Gastroesophageal sphincter (tissue), 4 donors: Measurements from ENCODE around the gene RANBP6. TPM values are rescaled to one million over a fixed set of nuclear protein-coding genes. Genes with fewer than 3 reads are reported as not detected.

Source experiments
- ATAC-seq: fragments of 150-250 bp; one replicate; pipeline ENCODE4 v1.9.1; 2016; ENCODE audit warnings: mild to moderate bottlenecking, moderate library complexity
- H3K27ac ChIP-seq, 4 donors: fragments of 200-600 bp; sonication (generic) in 3 of 4; 1 replicate in 3 of 4; 2 replicates in 1 of 4; pipeline ENCODE4 v1.5.1; 2016 to 2019
- H3K27me3 ChIP-seq: fragments of 200-600 bp; sonication (generic); one replicate; pipeline ENCODE4 v1.5.1; 2019
- H3K36me3 ChIP-seq, 2 donors: fragments of 200-600 bp; sonication (generic); one replicate each; pipeline ENCODE4 v1.5.1; 2019; ENCODE audit warnings: control low read depth in 1 of 2
- H3K4me1 ChIP-seq, 3 donors: fragments of 200-600 bp; sonication (generic); 1 replicate in 2 of 3; 2 replicates in 1 of 3; pipeline ENCODE4 v1.5.1; 2016 to 2019; ENCODE audit warnings: control low read depth in 2 of 3
- H3K4me3 ChIP-seq, 2 donors: fragments of 200-600 bp; sonication (generic); one replicate each; pipeline ENCODE4 v1.5.1; 2019; ENCODE audit warnings: mild to moderate bottlenecking in 1 of 2, moderate library complexity in 1 of 2
- H3K9me3 ChIP-seq, 3 donors: fragments of 200-600 bp; sonication (generic); one replicate each; pipeline ENCODE4 v1.5.1; 2017 to 2019; ENCODE audit warnings: control low read depth in 2 of 3
- CTCF ChIP-seq, 4 experiments: fragments of 200-600 bp in 2 of 4; fragments of 450-650 bp in 2 of 4; sonication (generic) in 1 of 4; IDR thresholded peaks; one replicate each; pipeline ENCODE4 v1.5.1; 2017 to 2019; ENCODE audit warnings: antibody characterized with exemption in 4 of 4, mild to moderate bottlenecking in 2 of 4, moderate library complexity in 2 of 4
- EP300 ChIP-seq: sonication (generic); formaldehyde crosslinking; IDR thresholded peaks from one replicate; pipeline ENCODE4 v1.6.1; 2017; ENCODE audit warnings: antibody characterized with exemption, mild to moderate bottlenecking
- POLR2A ChIP-seq, 2 donors: fragments of 450-650 bp; IDR thresholded peaks; one replicate each; pipeline ENCODE4 v1.6.1; 2017; ENCODE audit warnings: antibody characterized with exemption in 2 of 2, mild to moderate bottlenecking in 2 of 2, moderate library complexity in 1 of 2
- POLR2AphosphoS5 ChIP-seq: sonication (generic); formaldehyde crosslinking; IDR thresholded peaks from one replicate; pipeline ENCODE4 v1.6.1; 2017; ENCODE audit warnings: antibody characterized with exemption
- WGBS, 2 donors: methylation state at CpG; one replicate each; pipeline ENCODE4 v1.1.5; 2018; ENCODE audit warnings: low coverage in 1 of 2; 5-methylcytosine and 5-hydroxymethylcytosine counted together
- total RNA-seq, 4 donors: library from RNA; depleted of rRNA; stranded (reverse); fragments of >200 nt; gene quantifications; one replicate each; pipeline ENCODE4 v1.1.0, GENCODE V29; 2016

Gene RANBP6
- total RNA-seq, 4 donors from 2014 or later = 14.8 to 20.2 (median 17.6) TPM

GRCh38 chr9:5988265-5988664 is 27.2 kb downstream of the RANBP6 start:
- Histone ChIP-seq H3K4me3 (no peak overlapping the region), H3K27me3 (no peaks in the 10 kb centered on the region), H3K36me3 (peaks cover 0 to 34% of the 10 kb centered on the region in 2 donors), H3K4me1 (peaks cover 0 to 7% (median 0%) of the 10 kb centered on the region in 3 donors), H3K9me3 (no peaks in the 10 kb centered on the region), H3K27ac (no peak overlapping the region)
- WGBS, 2 donors = 87% methylated on average over 5 of the region's 5 CpGs; no CpG with 5 or more reads in 1 of the 2 donors
- ATAC-seq = no peak
- TF ChIP-seq POLR2A (IDR thresholded peaks at IDR 0.05) = no peak
- TF ChIP-seq CTCF (IDR thresholded peaks at IDR 0.05) = no peak
- TF ChIP-seq POLR2AphosphoS5 = no peak
- no peak for TF ChIP-seq EP300

GRCh38 chr9:5983042-5983441 is 32.4 kb downstream of the RANBP6 start:
- TF ChIP-seq POLR2A (IDR thresholded peaks at IDR 0.05) (no peak), CTCF (IDR thresholded peaks at IDR 0.05) (no peak), EP300 (no peak), POLR2AphosphoS5 (no peak)
- no peak for ATAC-seq
- no peak overlapping the region for H3K27ac ChIP-seq
- no peaks in the 10 kb centered on the region for H3K9me3 ChIP-seq
- peaks cover 0 to 5% (median 0%) of the 10 kb centered on the region in 3 donors for H3K4me1 ChIP-seq
- H3K27me3 ChIP-seq = no peaks in the 10 kb centered on the region
- 63 to 89% methylated on average over 1 to 2 of the region's 2 CpGs for WGBS, 2 donors
- peaks cover 0 to 48% of the 10 kb centered on the region in 2 donors for H3K36me3 ChIP-seq
- H3K4me3 ChIP-seq = no peak overlapping the region

GRCh38 chr9:5982317-5982716 is 33.1 kb downstream of the RANBP6 start:
- Histone ChIP-seq H3K27ac (no peak overlapping the region), H3K36me3 (peaks cover 0 to 42% of the 10 kb centered on the region in 2 donors), H3K27me3 (no peaks in the 10 kb centered on the region), H3K4me3 (no peak overlapping the region), H3K4me1 (peaks cover 0 to 5% (median 0%) of the 10 kb centered on the region in 3 donors), H3K9me3 (no peaks in the 10 kb centered on the region)
- no peak for ATAC-seq
- no peak for TF ChIP-seq EP300
- no peak for TF ChIP-seq POLR2AphosphoS5
- no peak for TF ChIP-seq CTCF (IDR thresholded peaks at IDR 0.05)
- no peak for TF ChIP-seq POLR2A (IDR thresholded peaks at IDR 0.05)
- WGBS, 2 donors = 33 to 56% methylated on average over 2 of the region's 2 CpGs

- TF ChIP-seq POLR2AphosphoS5 (no peak), EP300 (no peak), POLR2A (IDR thresholded peaks at IDR 0.05) (no peak), CTCF (IDR thresholded peaks at IDR 0.05) (no peak)
- no peaks in the 10 kb centered on the region for H3K27me3 ChIP-seq
- H3K4me3 ChIP-seq = no peak overlapping the region
- 17% methylated on average over 1 of the region's 1 CpG; no CpG with 5 or more reads in 1 of the 2 donors for WGBS, 2 donors
- peaks cover 0 to 19% of the 10 kb centered on the region in 2 donors for H3K36me3 ChIP-seq
- peaks cover 0 to 17% (median 0%) of the 10 kb centered on the region in 3 donors for H3K4me1 ChIP-seq
- no peak overlapping the region for H3K27ac ChIP-seq
- H3K9me3 ChIP-seq = no peaks in the 10 kb centered on the region
- no peak for ATAC-seq
Observed at GRCh38 chr9:5978523-5978922, 36.9 kb downstream of the RANBP6 start.

- no peak for ATAC-seq
- Histone ChIP-seq H3K27ac (no peak overlapping the region), H3K9me3 (no peaks in the 10 kb centered on the region), H3K4me3 (no peak overlapping the region), H3K4me1 (peaks cover 0 to 17% (median 0%) of the 10 kb centered on the region in 3 donors), H3K36me3 (peaks cover 0 to 22% of the 10 kb centered on the region in 2 donors), H3K27me3 (no peaks in the 10 kb centered on the region)
- 72 to 90% methylated on average over 2 of the region's 2 CpGs for WGBS, 2 donors
- TF ChIP-seq EP300 (no peak), POLR2AphosphoS5 (no peak), POLR2A (IDR thresholded peaks at IDR 0.05) (no peak), CTCF (IDR thresholded peaks at IDR 0.05) (no peak)
Observed at GRCh38 chr9:5976674-5977397, 38.6 kb downstream of the RANBP6 start.
